ENCODE data around the gene DCN. TPM values are rescaled to one million over a fixed set of nuclear protein-coding genes. Genes with fewer than 3 reads are reported as not detected.

DCN gene
- total RNA-seq, 4 donors from 2014 or later, result 371 to 2,364 (median 992) TPM

GRCh38 chr12:91189516-91189915, 6.9 kb upstream of the DCN start:
- H3K27me3 ChIP-seq, result no peaks in the 10 kb centered on the region
- no peak overlapping the region for H3K4me3 ChIP-seq (replicated peaks in 1 of 3)
- TF ChIP-seq CTCF (IDR thresholded peaks at IDR 0.05), result no peak
- no peak for TF ChIP-seq POLR2A (IDR thresholded peaks at IDR 0.05)
- intact Hi-C loops (cut with DNase I), result no loop called here
- no peak for DNase-seq
- no peaks in the 10 kb centered on the region for H3K36me3 ChIP-seq
- 24 to 26% methylated on average over 3 of the region's 3 CpGs for WGBS, 2 donors
- H3K27ac ChIP-seq, result peak overlapping the region; percentile 22 to 57 (median 40)
- peaks cover 14 to 24% of the 10 kb centered on the region in 2 donors for H3K4me1 ChIP-seq
- H3K9me3 ChIP-seq, result no peaks in the 10 kb centered on the region

- intact Hi-C loops (cut with DNase I), result no loop called here
- no peak overlapping the region for H3K4me3 ChIP-seq (replicated peaks in 1 of 3)
- H3K4me1 ChIP-seq, result peaks cover 14 to 24% of the 10 kb centered on the region in 2 donors
- DNase-seq, result no peak
- H3K27ac ChIP-seq, result peak overlapping the region in 1 of 3 donors; percentile 22
- no peaks in the 10 kb centered on the region for H3K27me3 ChIP-seq
- H3K36me3 ChIP-seq, result no peaks in the 10 kb centered on the region
- no peaks in the 10 kb centered on the region for H3K9me3 ChIP-seq
- TF ChIP-seq POLR2A (IDR thresholded peaks at IDR 0.05) (no peak), CTCF (IDR thresholded peaks at IDR 0.05) (no peak)
Measured at GRCh38 chr12:91188778-91189177, 6.2 kb upstream of the DCN start.

GRCh38 chr12:91186156-91186555, 3.5 kb upstream of the DCN start:
- no peak for DNase-seq
- Histone ChIP-seq H3K9me3 (no peaks in the 10 kb centered on the region), H3K36me3 (no peaks in the 10 kb centered on the region), H3K4me3 (replicated peaks in 1 of 3) (no peak overlapping the region), H3K4me1 (peaks cover 14 to 19% of the 10 kb centered on the region in 2 donors), H3K27me3 (no peaks in the 10 kb centered on the region), H3K27ac (no peak overlapping the region)
- TF ChIP-seq CTCF (IDR thresholded peaks at IDR 0.05), result no peak
- intact Hi-C loops (cut with DNase I), result no loop called here
- WGBS, 2 donors, result 79 to 85% methylated on average over 2 of the region's 2 CpGs

- 81 to 86% methylated on average over 1 of the region's 1 CpG for WGBS, 2 donors
Measured at GRCh38 chr12:91185421-91185820, 2.8 kb upstream of the DCN start.

GRCh38 chr12:91183551-91183950, 934 bp upstream of the DCN start:
- Histone ChIP-seq H3K9me3 (no peaks in the 10 kb centered on the region), H3K4me1 (peaks cover 0 to 2% of the 10 kb centered on the region in 2 donors), H3K27me3 (no peaks in the 10 kb centered on the region), H3K36me3 (no peaks in the 10 kb centered on the region), H3K27ac (peak overlapping the region in 1 of 3 donors; percentile 1), H3K4me3 (replicated peaks in 1 of 3) (no peak overlapping the region)
- intact Hi-C loops (cut with DNase I), result loop anchor here (5.0 kb wide), 1 partner anchor 144 kb away; no protein-coding TSS in a partner anchor
- 69 to 72% methylated on average over 2 of the region's 2 CpGs for WGBS, 2 donors
- no peak for DNase-seq
- TF ChIP-seq POLR2A (IDR thresholded peaks at IDR 0.05) (no peak), CTCF (IDR thresholded peaks at IDR 0.05) (no peak)

More at GRCh38 chr12:91185421-91185820, 2.8 kb upstream of the DCN start:
- TF ChIP-seq CTCF (IDR thresholded peaks at IDR 0.05) (no peak), POLR2A (IDR thresholded peaks at IDR 0.05) (no peak)
- Histone ChIP-seq H3K27me3 (no peaks in the 10 kb centered on the region), H3K36me3 (no peaks in the 10 kb centered on the region), H3K4me1 (peaks cover 12 to 17% of the 10 kb centered on the region in 2 donors), H3K27ac (no peak overlapping the region), H3K4me3 (replicated peaks in 1 of 3) (no peak overlapping the region), H3K9me3 (no peaks in the 10 kb centered on the region)
- DNase-seq, result no peak
- intact Hi-C loops (cut with DNase I), result no loop called here
